Mesendoderm (in vitro differentiated cells): ENCODE data around the gene NRN1.
"Not testable (repeated sequence)": the region's sequence is repeated elsewhere in the genome, so short reads cannot be mapped to it uniquely, and the experiment has no call there.

Source experiments
- DNase-seq: peaks from one replicate; pipeline ENCODE4 v3.0.0; 2013
- H2AK5ac ChIP-seq: 2 replicates; pipeline ENCODE4 v1.6.1; 2013; ENCODE audit warnings: low read length, inconsistent platforms
- H2BK120ac ChIP-seq: 2 replicates; pipeline ENCODE4 v1.6.1; 2013; ENCODE audit warnings: low read depth, mild to moderate bottlenecking, low read length, moderate library complexity, mixed read lengths
- H2BK15ac ChIP-seq: replicated peaks from 2 replicates; pipeline ENCODE4 v1.6.1; 2013; ENCODE audit warnings: low read depth, mild to moderate bottlenecking, moderate library complexity
- H2BK5ac ChIP-seq: 2 replicates; pipeline ENCODE4 v1.6.1; 2013; ENCODE audit warnings: low read length, inconsistent platforms
- H3K18ac ChIP-seq: 2 replicates; pipeline ENCODE4 v1.6.1; 2013; ENCODE audit warnings: mild to moderate bottlenecking, low read length, mixed read lengths
- H3K23ac ChIP-seq: one replicate; pipeline ENCODE4 v1.6.1; 2013; ENCODE audit warnings: low read length
- H3K27ac ChIP-seq: 2 replicates; pipeline ENCODE4 v1.5.1; 2013; ENCODE audit warnings: low read depth, mild to moderate bottlenecking, inconsistent platforms, low read length, moderate library complexity
- H3K27me3 ChIP-seq: 2 replicates; pipeline ENCODE4 v1.6.1; 2013; ENCODE audit warnings: low read length, control low read depth, mild to moderate bottlenecking, inconsistent platforms; ENCODE audit not compliant: insufficient read depth, poor library complexity
- H3K36me3 ChIP-seq: 2 replicates; pipeline ENCODE4 v1.6.1; 2013; ENCODE audit warnings: low read length, inconsistent platforms; ENCODE audit not compliant: control insufficient read depth, insufficient read depth
- H3K4ac ChIP-seq: one replicate; pipeline ENCODE4 v1.6.1; 2013; ENCODE audit warnings: low read depth, mild to moderate bottlenecking, low read length, moderate library complexity
- H3K4me1 ChIP-seq: 2 replicates; pipeline ENCODE4 v1.6.1; 2013; ENCODE audit warnings: low read depth, low read length, inconsistent platforms; ENCODE audit not compliant: control insufficient read depth
- H3K4me2 ChIP-seq: 2 replicates; pipeline ENCODE4 v1.6.1; 2013; ENCODE audit warnings: low read length
- H3K4me3 ChIP-seq: 2 replicates; pipeline ENCODE4 v1.5.1; 2013; ENCODE audit warnings: mild to moderate bottlenecking, low read length
- H3K56ac ChIP-seq: one replicate; pipeline ENCODE4 v1.6.1; 2013; ENCODE audit warnings: low read length
- H3K79me1 ChIP-seq: 2 replicates; pipeline ENCODE4 v1.6.1; 2013; ENCODE audit warnings: low read length, inconsistent platforms
- H3K79me2 ChIP-seq: 2 replicates; pipeline ENCODE4 v1.6.1; 2013; ENCODE audit warnings: mild to moderate bottlenecking, low read length; ENCODE audit not compliant: control insufficient read depth, insufficient read depth
- H3K9ac ChIP-seq: 2 replicates; pipeline ENCODE4 v1.6.1; 2013; ENCODE audit warnings: low read length, inconsistent platforms
- H4K5ac ChIP-seq: one replicate; pipeline ENCODE4 v1.6.1; 2013; ENCODE audit warnings: low read length
- H4K8ac ChIP-seq: one replicate; pipeline ENCODE4 v1.6.1; 2013; ENCODE audit warnings: low read depth, mild to moderate bottlenecking, control low read depth, low read length, moderate library complexity
- WGBS: extraction: QIAGEN DNeasy Blood & Tissue Kit; methylation state at CpG from one replicate; pipeline ENCODE4 v1.1.7; 2013; ENCODE audit warnings: low lambda C conversion rate, missing lambda C conversion rate; ENCODE audit not compliant: insufficient coverage; ENCODE audit errors: extremely low coverage; 5-methylcytosine and 5-hydroxymethylcytosine counted together

The NRN1 gene

GRCh38 chr6:6033858-6034257 is 27.1 kb upstream of the NRN1 start:
- Histone ChIP-seq H2BK120ac (no peak overlapping the region), H3K27me3 (no peaks in the 10 kb centered on the region), H3K23ac (no peak overlapping the region), H3K4me2 (no peak overlapping the region), H3K4me1 (no peaks in the 10 kb centered on the region), H2BK15ac (no peak overlapping the region), H4K5ac (no peak overlapping the region), H2AK5ac (no peak overlapping the region), H2BK5ac (no peak overlapping the region), H3K18ac (no peak overlapping the region), H3K56ac (no peak overlapping the region), H3K4ac (no peak overlapping the region), H3K9ac (no peak overlapping the region), H4K8ac (no peak overlapping the region), H3K4me3 (no peak overlapping the region), H3K79me2 (no peaks in the 10 kb centered on the region), H3K36me3 (no peaks in the 10 kb centered on the region), H3K79me1 (no peaks in the 10 kb centered on the region), H3K27ac (no peak overlapping the region)
- no peak for DNase-seq
- no CpG with 5 or more reads among the region's 4 CpGs for WGBS

GRCh38 chr6:6026513-6027205 is 19.9 kb upstream of the NRN1 start:
- Histone ChIP-seq H3K79me2 (no peaks in the 10 kb centered on the region), H3K27ac (no peak overlapping the region), H2AK5ac (no peak overlapping the region), H3K9ac (no peak overlapping the region), H3K4me3 (no peak overlapping the region), H3K36me3 (no peaks in the 10 kb centered on the region), H4K5ac (no peak overlapping the region), H4K8ac (no peak overlapping the region), H3K4ac (no peak overlapping the region), H3K27me3 (no peaks in the 10 kb centered on the region), H3K4me1 (no peaks in the 10 kb centered on the region), H2BK5ac (no peak overlapping the region), H2BK120ac (no peak overlapping the region), H3K56ac (no peak overlapping the region), H2BK15ac (no peak overlapping the region), H3K79me1 (no peaks in the 10 kb centered on the region), H3K23ac (no peak overlapping the region), H3K4me2 (no peak overlapping the region), H3K18ac (no peak overlapping the region)
- no CpG with 5 or more reads among the region's 2 CpGs for WGBS
- DNase-seq: no peak

GRCh38 chr6:6025736-6026135 is 19.0 kb upstream of the NRN1 start:
- no peak overlapping the region for H3K27ac ChIP-seq
- no CpG with 5 or more reads among the region's 5 CpGs for whole genome bisulfite sequencing
- no peak for DNase-seq

GRCh38 chr6:6024220-6024619 is 17.5 kb upstream of the NRN1 start:
- Histone ChIP-seq H3K56ac (no peak overlapping the region), H3K9ac (no peak overlapping the region), H3K18ac (no peak overlapping the region), H3K4me2 (no peak overlapping the region), H2BK5ac (no peak overlapping the region), H3K4ac (no peak overlapping the region), H3K79me2 (no peaks in the 10 kb centered on the region), H3K79me1 (no peaks in the 10 kb centered on the region), H2BK15ac (no peak overlapping the region), H2BK120ac (no peak overlapping the region), H3K36me3 (no peaks in the 10 kb centered on the region), H3K4me3 (no peak overlapping the region), H3K4me1 (no peaks in the 10 kb centered on the region), H2AK5ac (no peak overlapping the region), H3K23ac (no peak overlapping the region), H4K8ac (no peak overlapping the region), H4K5ac (no peak overlapping the region), H3K27ac (no peak overlapping the region), H3K27me3 (no peaks in the 10 kb centered on the region)
- WGBS: no CpG with 5 or more reads among the region's 5 CpGs
- no peak for DNase-seq

More at GRCh38 chr6:6025736-6026135, 19.0 kb upstream of the NRN1 start:
- no peaks in the 10 kb centered on the region for H3K4me1 ChIP-seq
- H3K4ac ChIP-seq: no peak overlapping the region
- no peaks in the 10 kb centered on the region for H3K79me2 ChIP-seq
- no peak overlapping the region for H2BK5ac ChIP-seq
- no peak overlapping the region for H4K8ac ChIP-seq
- H3K56ac ChIP-seq: no peak overlapping the region
- H2AK5ac ChIP-seq: no peak overlapping the region
- no peaks in the 10 kb centered on the region for H3K27me3 ChIP-seq
- no peak overlapping the region for H3K18ac ChIP-seq
- H4K5ac ChIP-seq: no peak overlapping the region
- no peaks in the 10 kb centered on the region for H3K36me3 ChIP-seq
- no peak overlapping the region for H2BK120ac ChIP-seq
- no peak overlapping the region for H3K4me2 ChIP-seq
- no peak overlapping the region for H3K23ac ChIP-seq
- no peaks in the 10 kb centered on the region for H3K79me1 ChIP-seq
- no peak overlapping the region for H2BK15ac ChIP-seq
- H3K9ac ChIP-seq: no peak overlapping the region
- H3K4me3 ChIP-seq: no peak overlapping the region

GRCh38 chr6:6022841-6023240 is 16.1 kb upstream of the NRN1 start:
- not testable (repeated sequence) for H2AK5ac ChIP-seq, H3K79me2 ChIP-seq, H2BK5ac ChIP-seq, H2BK120ac ChIP-seq, H2BK15ac ChIP-seq, H3K4me3 ChIP-seq, H4K5ac ChIP-seq, H3K27ac ChIP-seq, H3K4ac ChIP-seq, H3K4me1 ChIP-seq, DNase-seq, H3K4me2 ChIP-seq, H4K8ac ChIP-seq, H3K79me1 ChIP-seq, H3K27me3 ChIP-seq, H3K36me3 ChIP-seq, H3K56ac ChIP-seq, H3K9ac ChIP-seq, H3K23ac ChIP-seq, H3K18ac ChIP-seq
- no CpG with 5 or more reads among the region's 2 CpGs for WGBS
